Stimulated activated CD8-positive, alpha-beta memory T cell treated with anti-CD3 and anti-CD28 coated beads, Interleukin-2, amount 100 ng/mL, for 48 hours (primary cell): ENCODE measurements around the gene LRRC2.

Experiments used
- DNase-seq, 2 donors: peaks; one replicate each; pipeline ENCODE4 v3.0.0-alpha.2; 2020; ENCODE audit warnings: low read depth in 2 of 2

The LRRC2 gene

GRCh38 chr3:46480491-46481195, 85.5 kb downstream of the LRRC2 start:
- no peak for DNase-seq

GRCh38 chr3:46479696-46480095, 86.4 kb downstream of the LRRC2 start:
- no peak for DNase-seq

- no peak for DNase-seq
Observed at GRCh38 chr3:46479021-46479420, 87.1 kb downstream of the LRRC2 start.

DNA sequence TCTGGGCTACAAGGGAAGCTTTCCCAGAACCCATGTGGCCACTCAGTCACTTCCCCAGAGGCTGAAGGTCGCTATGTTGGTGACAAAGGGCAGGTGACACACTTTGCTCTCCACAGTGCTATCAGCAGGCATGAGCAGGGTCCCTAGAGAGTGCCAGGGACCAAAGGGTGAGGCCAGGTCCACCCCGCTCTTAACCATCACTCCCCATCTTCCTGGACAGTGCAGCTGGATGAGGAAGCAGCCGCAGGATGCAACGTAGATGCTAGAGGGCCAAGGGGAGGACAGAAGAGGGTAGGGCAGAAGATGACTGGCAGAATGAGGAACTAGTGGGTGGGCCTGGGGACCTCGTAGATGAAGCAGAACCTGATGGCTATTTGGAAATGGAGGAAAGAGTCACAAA, 87.8 kb downstream of the LRRC2 start:
- DNase-seq = no peak

GRCh38 chr3:46477756-46478155, 88.3 kb downstream of the LRRC2 start:
- DNase-seq = no peak

GRCh38 chr3:46477145-46477544, 89.0 kb downstream of the LRRC2 start:
- no peak for DNase-seq

GRCh38 chr3:46472736-46473135, 93.4 kb downstream of the LRRC2 start:
- DNase-seq = no peak

DNA sequence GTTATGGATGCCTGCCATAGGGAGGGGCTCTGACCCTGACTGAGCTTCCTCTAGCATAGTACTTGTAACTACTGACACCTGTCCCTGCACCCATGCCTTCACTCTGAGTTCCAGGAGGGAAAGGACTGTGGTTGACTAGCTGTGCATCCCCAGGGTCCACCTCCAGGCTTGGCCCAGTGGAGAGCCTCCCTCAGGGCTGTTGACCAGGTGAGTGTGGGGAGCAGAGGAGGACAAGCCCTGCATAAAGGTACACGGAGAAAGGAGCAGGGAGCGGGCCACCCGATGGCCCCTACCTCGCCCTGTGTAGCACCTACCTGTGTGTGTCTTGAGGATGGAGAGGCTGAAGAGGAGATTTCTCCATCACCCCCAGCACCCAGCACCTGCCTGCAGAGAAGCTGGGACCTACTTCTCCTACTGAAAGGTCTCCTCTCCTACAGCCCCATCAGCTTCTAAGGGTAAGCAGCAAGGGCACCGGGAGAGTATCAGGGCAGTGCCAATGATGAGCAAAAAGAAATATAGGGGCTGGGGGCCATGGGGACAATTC, 94.7 kb downstream of the LRRC2 start:
- no peak for DNase-seq

- no peak for DNase-seq
Observed at GRCh38 chr3:46470831-46471230, 95.3 kb downstream of the LRRC2 start.

- no peak for DNase-seq
Observed at GRCh38 chr3:46469680-46470357, 96.3 kb downstream of the LRRC2 start.

DNA sequence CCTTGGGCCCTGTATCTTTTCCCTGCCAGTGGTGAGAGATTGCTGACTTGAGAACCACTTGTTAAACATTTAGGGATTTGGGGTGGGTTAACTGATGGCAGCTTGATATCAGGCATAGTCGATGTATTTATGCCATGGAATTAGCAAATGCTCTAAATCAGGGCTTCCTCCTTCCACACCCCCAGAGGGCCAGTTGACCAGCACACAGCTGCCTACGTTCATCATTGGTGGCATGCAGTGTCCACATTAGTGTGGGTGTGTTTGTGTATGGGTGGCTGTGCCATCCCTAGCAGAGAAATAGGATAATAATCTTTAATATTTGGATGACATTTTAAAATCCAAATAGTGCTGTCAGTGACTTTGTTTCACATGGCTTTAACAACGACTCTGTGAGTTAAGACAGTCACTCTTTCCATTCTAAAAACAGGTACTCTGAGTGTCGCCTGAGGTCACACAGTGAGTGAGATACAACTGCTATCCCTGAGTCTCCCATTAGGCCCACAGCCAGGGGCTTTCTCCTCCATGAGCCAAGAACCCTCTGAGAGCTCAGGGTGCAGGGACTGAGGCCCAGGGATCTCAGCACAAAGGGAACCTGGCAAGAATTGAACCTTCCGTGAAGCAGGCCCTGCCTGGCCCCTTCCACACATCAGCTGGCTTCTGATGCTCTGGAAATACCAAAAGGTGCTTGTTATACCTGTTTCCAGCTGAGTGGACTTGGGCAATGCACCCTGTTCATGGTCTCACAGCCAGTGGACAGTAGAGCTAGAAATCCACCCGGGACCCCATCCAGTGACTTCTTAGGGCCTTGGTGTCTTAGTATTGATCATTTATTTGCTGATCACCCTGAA, 97.1 kb downstream of the LRRC2 start:
- DNase-seq = no peak

- DNase-seq = no peak
Observed at GRCh38 chr3:46467562-46467961, 98.5 kb downstream of the LRRC2 start.

- DNase-seq = no peak
Observed at GRCh38 chr3:46466871-46467403, 99.2 kb downstream of the LRRC2 start.

DNA sequence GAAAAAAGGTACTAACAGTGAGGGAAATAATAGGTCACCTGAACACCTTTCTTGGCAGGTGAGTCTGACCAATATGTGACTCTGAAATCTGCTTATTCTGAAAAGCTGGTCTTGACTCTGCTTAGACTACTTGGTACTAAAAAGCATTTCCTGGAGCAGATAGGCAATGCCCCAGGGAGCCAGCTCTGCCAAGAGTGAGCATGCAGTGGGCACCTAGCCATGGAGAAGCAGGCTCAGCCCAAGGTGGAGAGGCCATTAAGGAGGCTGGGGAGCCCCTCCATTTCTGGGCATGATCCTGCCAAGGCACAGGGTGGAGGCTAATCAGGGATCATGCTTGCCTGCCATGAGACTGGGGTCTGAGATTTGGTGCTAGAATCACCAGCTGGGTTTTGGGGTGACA, 99.8 kb downstream of the LRRC2 start:
- no peak for DNase-seq
